HEK293T (cell line): ENCODE measurements around the gene REV1.

ENCODE experiments used
- CTBP1 ChIP-seq: fragments of 450-650 bp; IDR thresholded peaks from 2 replicates; pipeline ENCODE4 v1.6.1; 2016; ENCODE audit warnings: borderline replicate concordance
- SP1 ChIP-seq: fragments of 450-650 bp; IDR thresholded peaks from 2 replicates; pipeline ENCODE4 v1.6.1; 2017

- TF ChIP-seq CTBP1 (no peak), SP1 (no peak)
These were observed 65.4 kb downstream of the REV1 start for GRCh38 chr2:99424371-99424770.
